DOHH2 (cell line): ENCODE measurements around the gene OXSR1.

Source experiments
- CTCF ChIP-seq: fragments of 200-600 bp; sonication (generic); IDR thresholded peaks from one replicate; pipeline ENCODE4 v1.5.1; 2014; ENCODE audit warnings: antibody characterized with exemption, mild to moderate bottlenecking, low read depth, low read length; ENCODE audit not compliant: poor library complexity, severe bottlenecking
- EZH2phosphoT487 ChIP-seq: fragments of 200-600 bp; sonication (generic); IDR thresholded peaks from 2 replicates; pipeline ENCODE4 v1.6.1; 2017; ENCODE audit warnings: borderline replicate concordance, mild to moderate bottlenecking, antibody characterized with exemption, low read length, moderate library complexity, mixed read lengths

DNA sequence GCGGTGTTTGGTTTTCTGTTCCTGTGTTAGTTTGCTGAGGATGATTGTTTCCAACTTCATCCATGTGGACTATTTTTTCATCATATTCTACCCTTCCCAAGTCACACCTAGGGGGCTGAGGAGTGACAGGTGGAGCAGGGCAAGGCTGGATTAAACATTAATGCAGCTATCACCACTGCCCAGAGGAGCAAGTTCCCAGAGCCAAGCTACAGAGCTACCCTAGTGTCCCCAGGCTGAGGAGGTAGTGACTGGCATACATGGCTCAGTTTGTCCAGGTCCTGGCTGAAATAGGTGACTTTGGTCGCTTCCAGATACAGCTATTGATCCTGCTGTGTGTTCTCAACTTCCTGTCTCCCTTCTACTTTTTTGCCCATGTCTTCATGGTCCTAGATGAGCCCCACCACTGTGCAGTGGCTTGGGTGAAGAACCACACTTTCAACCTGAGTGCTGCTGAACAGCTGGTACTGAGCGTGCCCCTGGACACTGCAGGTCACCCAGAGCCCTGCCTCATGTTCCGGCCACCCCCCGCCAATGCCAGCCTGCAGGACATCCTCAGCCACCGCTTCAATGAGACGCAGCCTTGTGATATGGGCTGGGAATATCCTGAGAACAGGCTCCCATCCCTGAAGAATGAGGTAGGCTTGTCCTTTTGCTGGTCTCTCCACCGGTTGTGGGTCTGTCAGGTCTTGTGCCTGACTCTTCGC, 100.4 kb downstream of the OXSR1 start, which contains the start of gene SLC22A13:
- TF ChIP-seq CTCF (no peak), EZH2phosphoT487 (no peak)
